ENCODE measurements around the gene PLD1.

GRCh38 chr3:171704814-171705213, 105.5 kb downstream of the PLD1 start:
- TF ChIP-seq GATA2 (IDR thresholded peaks at IDR 0.05; ENCODE audit: low read depth, low read length) (no peak), GATA3 (IDR thresholded peaks at IDR 0.05; ENCODE audit: low read depth, low read length) (no peak)
